Measurements from ENCODE around the gene CEP63. TPM values are rescaled to one million over a fixed set of nuclear protein-coding genes. Genes with fewer than 3 reads are reported as not detected.

Gene CEP63
- total and polyA plus RNA-seq, 9 of the 15 experiments (the other 6 are each of a cell fraction or from before 2014, with no cell fraction given): 5.1 to 17.8 (median 10.6) TPM

DNA sequence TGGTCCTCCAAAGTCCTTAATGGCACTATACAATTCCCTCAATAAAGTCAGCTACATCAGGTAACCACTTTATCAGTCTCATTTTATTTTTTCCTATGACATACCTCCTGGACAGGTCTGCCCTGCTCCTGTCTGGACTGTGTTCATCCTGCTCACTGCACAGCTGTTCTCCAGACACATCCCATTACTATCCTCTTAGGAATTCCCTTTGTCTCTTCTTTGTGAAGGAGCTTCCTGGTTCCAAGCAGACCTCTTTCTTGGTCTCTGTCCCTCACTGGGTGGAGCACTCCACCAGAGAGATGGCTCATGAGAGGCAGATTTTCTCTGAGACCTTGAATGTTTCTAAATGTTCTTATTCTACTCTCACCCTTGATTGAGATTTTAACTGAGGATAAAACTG lies 104.9 kb downstream of the CEP63 start:
- Histone ChIP-seq H3K36me3 (ENCODE audit: control insufficient read depth, insufficient read depth, low read length) (no peaks in the 10 kb centered on the region), H3K4me3 (no peak overlapping the region), H3K9me1 (ENCODE audit: control insufficient read depth, insufficient read depth, low read length) (no peaks in the 10 kb centered on the region), H3K9ac (ENCODE audit: insufficient read depth in 1 of 2, low read depth in 2 of 2, low read length in 2 of 2) (no peak overlapping the region), H3K9me3 (replicated peaks; ENCODE audit: control insufficient read depth, insufficient read depth, low read depth, low read length) (no peaks in the 10 kb centered on the region), H4K20me1 (replicated peaks; ENCODE audit: control insufficient read depth, insufficient read depth, low read length) (no peaks in the 10 kb centered on the region), H3K27me3 (ENCODE audit: control insufficient read depth in 2 of 2, insufficient read depth in 2 of 2, low read length in 2 of 2) (0 out of 5 replicates have a peak, but pooled peaks cover 0 to 4% of the 10 kb centered on the region in 2 experiments), H3K79me2 (ENCODE audit: control insufficient read depth, insufficient read depth, low read length) (no peaks in the 10 kb centered on the region), H2AFZ (ENCODE audit: low read depth, low read length) (no peak overlapping the region), H3K4me2 (ENCODE audit: insufficient read depth, low read length) (no peak overlapping the region), H3K27ac (ENCODE audit: extremely low read depth, low read depth, low read length) (no peak overlapping the region), H3K4me1 (replicated peaks in 1 of 2; ENCODE audit: control insufficient read depth in 2 of 2, insufficient read depth in 2 of 2, low read length in 2 of 2) (no peaks in the 10 kb centered on the region)
- ChIA-PET CTCF (ENCODE audit: low intra/inter-chr PET ratio) (no interaction called here), POLR2A (interaction anchor here (0.6 kb wide), 1 partner anchor 1910 kb away, joined by 3 read pairs; no protein-coding TSS in a partner anchor)
- ATAC-seq (no peak), FAIRE-seq (no peak), DNase-seq (ENCODE audit: extremely low read depth in 1 of 4, low spot score in 3 of 4) (no peak)
- TF ChIP-seq, protein P1, sequence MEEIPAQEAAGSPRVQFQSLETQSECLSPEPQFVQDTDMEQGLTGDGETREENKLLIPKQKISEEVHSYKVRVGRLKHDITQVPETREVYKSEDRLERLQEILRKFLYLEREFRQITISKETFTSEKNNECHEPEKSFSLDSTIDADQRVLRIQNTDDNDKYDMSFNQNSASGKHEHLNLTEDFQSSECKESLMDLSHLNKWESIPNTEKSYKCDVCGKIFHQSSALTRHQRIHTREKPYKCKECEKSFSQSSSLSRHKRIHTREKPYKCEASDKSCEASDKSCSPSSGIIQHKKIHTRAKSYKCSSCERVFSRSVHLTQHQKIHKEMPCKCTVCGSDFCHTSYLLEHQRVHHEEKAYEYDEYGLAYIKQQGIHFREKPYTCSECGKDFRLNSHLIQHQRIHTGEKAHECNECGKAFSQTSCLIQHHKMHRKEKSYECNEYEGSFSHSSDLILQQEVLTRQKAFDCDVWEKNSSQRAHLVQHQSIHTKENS (CRISPR knock-in tag; IDR thresholded peaks at IDR 0.05): no peak
- TF ChIP-seq CEBPB (tag; IDR thresholded peaks at IDR 0.05) (no peak), ZNF121 (CRISPR knock-in tag; conservative IDR thresholded peaks at IDR 0.05) (no peak), ADNP (tag; IDR thresholded peaks at IDR 0.05) (no peak), ZNF75A (CRISPR knock-in tag; IDR thresholded peaks at IDR 0.05) (no peak), L3MBTL2 (IDR thresholded peaks at IDR 0.05) (no peak), SIN3A (IDR thresholded peaks at IDR 0.05; ENCODE audit: borderline replicate concordance in 2 of 2, control insufficient read depth in 1 of 2, low read depth in 2 of 2, low read length in 2 of 2) (no peak), STAG1 (CRISPR knock-in tag; IDR thresholded peaks at IDR 0.05; ENCODE audit: borderline replicate concordance) (no peak), ZNF644 (tag; IDR thresholded peaks at IDR 0.05; ENCODE audit: low read depth) (no peak), MXI1 (IDR thresholded peaks at IDR 0.05; ENCODE audit: low read depth, low read length) (no peak), NFRKB (IDR thresholded peaks at IDR 0.05; ENCODE audit: low read depth) (no peak), EP400 (IDR thresholded peaks at IDR 0.05) (no peak), NCOA1 (IDR thresholded peaks at IDR 0.05; ENCODE audit: low read depth) (no peak), ZNF436 (CRISPR knock-in tag; IDR thresholded peaks at IDR 0.05) (no peak), NR1H2 (CRISPR knock-in tag; IDR thresholded peaks at IDR 0.05) (no peak), POLR2B (IDR thresholded peaks at IDR 0.05; ENCODE audit: low read depth, partially characterized antibody) (no peak)
- TF ChIP-seq, protein P2, sequence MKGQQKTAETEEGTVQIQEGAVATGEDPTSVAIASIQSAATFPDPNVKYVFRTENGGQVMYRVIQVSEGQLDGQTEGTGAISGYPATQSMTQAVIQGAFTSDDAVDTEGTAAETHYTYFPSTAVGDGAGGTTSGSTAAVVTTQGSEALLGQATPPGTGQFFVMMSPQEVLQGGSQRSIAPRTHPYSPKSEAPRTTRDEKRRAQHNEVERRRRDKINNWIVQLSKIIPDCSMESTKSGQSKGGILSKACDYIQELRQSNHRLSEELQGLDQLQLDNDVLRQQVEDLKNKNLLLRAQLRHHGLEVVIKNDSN (CRISPR knock-in tag; IDR thresholded peaks at IDR 0.05): no peak
- TF ChIP-seq, protein P3, sequence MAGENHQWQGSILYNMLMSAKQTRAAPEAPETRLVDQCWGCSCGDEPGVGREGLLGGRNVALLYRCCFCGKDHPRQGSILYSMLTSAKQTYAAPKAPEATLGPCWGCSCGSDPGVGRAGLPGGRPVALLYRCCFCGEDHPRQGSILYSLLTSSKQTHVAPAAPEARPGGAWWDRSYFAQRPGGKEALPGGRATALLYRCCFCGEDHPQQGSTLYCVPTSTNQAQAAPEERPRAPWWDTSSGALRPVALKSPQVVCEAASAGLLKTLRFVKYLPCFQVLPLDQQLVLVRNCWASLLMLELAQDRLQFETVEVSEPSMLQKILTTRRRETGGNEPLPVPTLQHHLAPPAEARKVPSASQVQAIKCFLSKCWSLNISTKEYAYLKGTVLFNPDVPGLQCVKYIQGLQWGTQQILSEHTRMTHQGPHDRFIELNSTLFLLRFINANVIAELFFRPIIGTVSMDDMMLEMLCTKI (IDR thresholded peaks at IDR 0.05; ENCODE audit: partially characterized antibody): no peak
- in situ Hi-C loops (cut with MboI) (no loop called here), intact Hi-C loops (cut with micrococcal nuclease) (no loop called here)
- BruUV-seq (replicated peaks): no TSS peak
